Left lung (tissue), 10 donors: Measurements from ENCODE around the gene HMGN4. TPM values are rescaled to one million over a fixed set of nuclear protein-coding genes. Genes with fewer than 3 reads are reported as not detected.
"Not testable (repeated sequence)": the region's sequence is repeated elsewhere in the genome, so short reads cannot be mapped to it uniquely, and the experiment has no call there.

ENCODE experiments used
- ATAC-seq: fragments of 200-7000 bp; cut with Tn5 transposase; one replicate; pipeline ENCODE4 v1.9.1; 2020; ENCODE audit warnings: moderate library complexity
- DNase-seq, 4 donors: peaks; one replicate each; pipeline ENCODE4 v3.0.0-alpha.2; 2013 to 2020
- H3K27ac ChIP-seq, 2 donors: fragments of 200-600 bp; sonication (generic) in 1 of 2; one replicate each; pipeline versions ENCODE4 v1.5.0 to v1.8.0; 2020 to 2021
- H3K27me3 ChIP-seq, 2 donors: fragments of 200-600 bp; sonication (generic) in 1 of 2; one replicate each; pipeline versions ENCODE4 v1.5.0 to v1.8.0; 2020 to 2021
- H3K36me3 ChIP-seq, 2 donors: fragments of 200-600 bp; sonication (generic) in 1 of 2; one replicate each; pipeline versions ENCODE4 v1.5.0 to v1.8.0; 2020 to 2021
- H3K4me1 ChIP-seq, 2 donors: fragments of 200-600 bp; one replicate each; pipeline ENCODE4 v1.8.0; 2021
- H3K4me3 ChIP-seq, 2 donors: fragments of 200-600 bp; sonication (generic) in 1 of 2; one replicate each; pipeline versions ENCODE4 v1.5.0 to v1.8.0; 2020 to 2021; ENCODE audit warnings: mild to moderate bottlenecking in 1 of 2
- H3K9me3 ChIP-seq, 2 donors: fragments of 200-600 bp; sonication (generic) in 1 of 2; one replicate each; pipeline versions ENCODE4 v1.5.0 to v1.8.0; 2020 to 2021
- CTCF ChIP-seq, 2 donors: fragments of 200-600 bp; sonication (generic) in 1 of 2; IDR thresholded peaks; one replicate each; pipeline versions ENCODE4 v1.5.0 to v1.8.0; 2021; ENCODE audit warnings: antibody characterized with exemption in 2 of 2
- intact Hi-C, 2 donors: fragments of 100-400 bp; cut with DNase I; formaldehyde crosslinking; loops; one replicate each; pipeline versions ENCODE4 v1.11.2 to v1.14.2; 2022
- polyA plus RNA-seq, 6 donors: library from polyadenylated mRNA; unstranded; fragments of 120-200 nt; gene quantifications; one replicate each; pipeline ENCODE4 v1.2.1, GENCODE V29; 2013; ENCODE audit not compliant: insufficient read length in 6 of 6
- total RNA-seq, 2 donors: library from RNA; stranded (reverse); fragmentation: NEBNext Ultra II Directional; extraction: Animal tissue kit (Norgen Biotek cat#: 25700); gene quantifications; one replicate each; pipeline ENCODE4 v1.2.1, GENCODE V29; 2021
- donor health status: DM: no; HTN: yes; CAD: no.
- donor health status: DM: no; HTN: no; CAD: no.

HMGN4 gene
- total and polyA plus RNA-seq, 8 donors: 41.2 to 83.1 (median 76.2) TPM

GRCh38 chr6:26501482-26501986 is 36.6 kb upstream of the HMGN4 start:
- Histone ChIP-seq H3K9me3 (no peaks in the 10 kb centered on the region), H3K4me1 (peaks cover 0 to 13% of the 10 kb centered on the region in 2 donors), H3K4me3 (peak overlapping the region in 1 of 2 donors; percentile 8), H3K27ac (no peak overlapping the region), H3K36me3 (no peaks in the 10 kb centered on the region), H3K27me3 (peaks cover 25 to 49% of the 10 kb centered on the region in 2 donors)
- TF ChIP-seq CTCF (IDR thresholded peaks at IDR 0.05): no peak
- ATAC-seq: peak; percentile 72
- peak in 3 of 4 donors; percentile 43 to 87 (median 55) for DNase-seq
- intact Hi-C loops: no loop called here

GRCh38 chr6:26502165-26502564 is 36.0 kb upstream of the HMGN4 start:
- Histone ChIP-seq H3K27me3 (peaks cover 25 to 49% of the 10 kb centered on the region in 2 donors), H3K4me1 (peaks cover 0 to 13% of the 10 kb centered on the region in 2 donors), H3K36me3 (no peaks in the 10 kb centered on the region), H3K4me3 (no peak overlapping the region), H3K9me3 (no peaks in the 10 kb centered on the region), H3K27ac (no peak overlapping the region)
- no peak for ATAC-seq
- intact Hi-C loops: no loop called here
- no peak for DNase-seq
- TF ChIP-seq CTCF (IDR thresholded peaks at IDR 0.05): no peak

GRCh38 chr6:26502626-26503025 is 35.5 kb upstream of the HMGN4 start:
- Histone ChIP-seq H3K27ac (no peak overlapping the region), H3K4me1 (peaks cover 0 to 13% of the 10 kb centered on the region in 2 donors), H3K27me3 (peaks cover 25 to 49% of the 10 kb centered on the region in 2 donors), H3K36me3 (no peaks in the 10 kb centered on the region), H3K9me3 (no peaks in the 10 kb centered on the region), H3K4me3 (no peak overlapping the region)
- TF ChIP-seq CTCF (IDR thresholded peaks at IDR 0.05): no peak
- DNase-seq: no peak
- ATAC-seq: no peak
- intact Hi-C loops: no loop called here

GRCh38 chr6:26507658-26508057 is 30.5 kb upstream of the HMGN4 start:
- Histone ChIP-seq H3K36me3 (no peaks in the 10 kb centered on the region), H3K9me3 (no peaks in the 10 kb centered on the region), H3K27ac (no peak overlapping the region), H3K4me3 (no peak overlapping the region), H3K27me3 (peaks cover 6 to 22% of the 10 kb centered on the region in 2 donors), H3K4me1 (no peaks in the 10 kb centered on the region)
- ATAC-seq: no peak
- no peak for TF ChIP-seq CTCF (IDR thresholded peaks at IDR 0.05)
- intact Hi-C loops: no loop called here
- DNase-seq: no peak

- H3K36me3 ChIP-seq, intact Hi-C loops, H3K4me1 ChIP-seq, ATAC-seq, H3K4me3 ChIP-seq, DNase-seq, H3K9me3 ChIP-seq, H3K27me3 ChIP-seq, H3K27ac ChIP-seq: not testable (repeated sequence)
Observed at GRCh38 chr6:26511033-26511432, 27.1 kb upstream of the HMGN4 start.

- Histone ChIP-seq H3K4me1 (peaks cover 0 to under 1% of the 10 kb centered on the region in 2 donors), H3K36me3 (no peaks in the 10 kb centered on the region), H3K27me3 (no peaks in the 10 kb centered on the region), H3K9me3 (no peaks in the 10 kb centered on the region), H3K4me3 (no peak overlapping the region), H3K27ac (no peak overlapping the region)
- TF ChIP-seq CTCF (IDR thresholded peaks at IDR 0.05): no peak
- intact Hi-C loops: no loop called here
- no peak for ATAC-seq
- DNase-seq: no peak
Observed at GRCh38 chr6:26514984-26515383, 23.2 kb upstream of the HMGN4 start.
